ENCODE measurements around the gene RBM47. TPM values are rescaled to one million over a fixed set of nuclear protein-coding genes. Genes with fewer than 3 reads are reported as not detected.

The RBM47 gene
- total and polyA plus RNA-seq, 9 of the 15 experiments (the other 6 are each of a cell fraction or from before 2014, with no cell fraction given), result 1.4 to 6.4 (median 3.3) TPM

DNA sequence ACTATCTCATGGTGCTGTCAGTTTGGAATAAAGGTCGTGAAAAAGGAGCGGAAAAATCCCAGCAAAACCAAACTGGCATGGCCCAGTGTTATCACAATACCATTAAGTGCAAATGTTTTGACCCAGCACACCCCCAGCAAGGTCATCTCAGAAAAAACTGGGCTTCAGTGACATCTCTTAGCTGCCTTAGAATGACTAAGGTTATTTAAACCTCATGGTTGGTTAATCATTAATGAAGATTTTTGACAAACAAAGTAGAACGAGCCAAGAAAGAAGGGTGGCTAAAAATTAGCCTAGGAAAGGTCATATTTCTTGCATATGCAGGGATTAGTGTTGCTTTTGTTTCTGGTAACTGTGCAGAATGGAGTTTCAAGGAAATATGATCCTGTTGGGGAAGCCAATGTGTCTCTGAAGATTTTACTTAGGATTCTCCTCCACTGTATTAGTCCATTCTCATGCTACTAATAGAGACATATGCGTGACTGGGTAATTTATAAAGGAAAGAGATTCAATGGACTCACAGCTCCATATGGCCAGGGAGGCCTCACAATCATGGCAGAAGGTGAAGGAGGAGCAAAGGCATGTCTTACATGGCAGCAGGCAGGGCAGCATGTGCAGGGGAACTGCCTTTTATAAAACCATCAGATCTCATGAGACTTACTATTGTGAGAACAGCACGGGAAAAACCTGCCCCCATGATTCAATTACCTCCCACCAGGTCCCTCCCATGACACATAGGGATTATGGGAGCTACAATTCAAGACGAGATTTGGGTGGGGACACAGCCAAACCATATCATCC, 211.0 kb downstream of the RBM47 start:
- no TSS peak for BruUV-seq (replicated peaks)

DNA sequence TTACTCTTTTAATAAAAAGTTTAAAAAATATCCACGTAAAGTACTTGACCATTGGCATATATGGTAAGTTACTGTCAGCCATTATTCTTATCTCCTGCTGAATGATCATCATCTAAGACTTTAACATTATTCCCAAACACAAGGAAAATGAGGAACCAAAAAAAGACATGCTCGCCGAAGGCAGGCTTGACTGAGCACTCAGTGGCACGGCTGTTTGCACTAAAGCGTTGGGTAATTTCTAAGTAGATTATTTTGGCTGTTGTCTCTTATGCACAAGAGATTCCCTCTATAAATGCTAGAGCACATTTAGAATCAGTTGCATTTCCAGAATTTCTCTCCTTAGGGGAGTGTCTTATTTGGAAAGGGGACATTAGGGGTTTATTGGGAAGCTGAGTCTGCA, 211.7 kb downstream of the RBM47 start:
- WGBS (ENCODE audit: insufficient coverage, low coverage, missing lambda C conversion rate), result 20% methylated on average over 5 of the region's 5 CpGs
- no peak overlapping the region for H3K4me3 ChIP-seq
- no peaks in the 10 kb centered on the region for H3K79me2 ChIP-seq (ENCODE audit: control insufficient read depth, insufficient read depth, low read length)
- no peak overlapping the region for H3K27ac ChIP-seq (ENCODE audit: extremely low read depth, low read depth, low read length)
- BruUV-seq (replicated peaks), result no TSS peak
- no peak overlapping the region for H2AFZ ChIP-seq (ENCODE audit: low read depth, low read length)
- no peak overlapping the region for H3K9ac ChIP-seq (ENCODE audit: insufficient read depth in 1 of 2, low read depth in 2 of 2, low read length in 2 of 2)
- in situ Hi-C loops (cut with MboI), result no loop called here
- FAIRE-seq (no peak), ATAC-seq (no peak), DNase-seq (ENCODE audit: extremely low read depth in 1 of 4, low spot score in 3 of 4) (no peak)
- peaks cover 4 to 15% of the 10 kb centered on the region in 2 experiments; a peak in 3 of 5 replicates for H3K27me3 ChIP-seq (ENCODE audit: control insufficient read depth in 2 of 2, insufficient read depth in 2 of 2, low read length in 2 of 2)
- H3K4me1 ChIP-seq (replicated peaks in 1 of 2; ENCODE audit: control insufficient read depth in 2 of 2, insufficient read depth in 2 of 2, low read length in 2 of 2), result no peaks in the 10 kb centered on the region
- H3K36me3 ChIP-seq (ENCODE audit: control insufficient read depth, insufficient read depth, low read length), result no peaks in the 10 kb centered on the region
- intact Hi-C loops (cut with micrococcal nuclease), result no loop called here
- ChIA-PET POLR2A (no interaction called here), CTCF (ENCODE audit: low intra/inter-chr PET ratio) (no interaction called here)
- H3K4me2 ChIP-seq (ENCODE audit: insufficient read depth, low read length), result no peak overlapping the region
- no peaks in the 10 kb centered on the region for H4K20me1 ChIP-seq (replicated peaks; ENCODE audit: control insufficient read depth, insufficient read depth, low read length)
- no peaks in the 10 kb centered on the region for H3K9me1 ChIP-seq (ENCODE audit: control insufficient read depth, insufficient read depth, low read length)
- H3K9me3 ChIP-seq (replicated peaks; ENCODE audit: control insufficient read depth, insufficient read depth, low read depth, low read length), result no peaks in the 10 kb centered on the region
- TF ChIP-seq, protein P1, sequence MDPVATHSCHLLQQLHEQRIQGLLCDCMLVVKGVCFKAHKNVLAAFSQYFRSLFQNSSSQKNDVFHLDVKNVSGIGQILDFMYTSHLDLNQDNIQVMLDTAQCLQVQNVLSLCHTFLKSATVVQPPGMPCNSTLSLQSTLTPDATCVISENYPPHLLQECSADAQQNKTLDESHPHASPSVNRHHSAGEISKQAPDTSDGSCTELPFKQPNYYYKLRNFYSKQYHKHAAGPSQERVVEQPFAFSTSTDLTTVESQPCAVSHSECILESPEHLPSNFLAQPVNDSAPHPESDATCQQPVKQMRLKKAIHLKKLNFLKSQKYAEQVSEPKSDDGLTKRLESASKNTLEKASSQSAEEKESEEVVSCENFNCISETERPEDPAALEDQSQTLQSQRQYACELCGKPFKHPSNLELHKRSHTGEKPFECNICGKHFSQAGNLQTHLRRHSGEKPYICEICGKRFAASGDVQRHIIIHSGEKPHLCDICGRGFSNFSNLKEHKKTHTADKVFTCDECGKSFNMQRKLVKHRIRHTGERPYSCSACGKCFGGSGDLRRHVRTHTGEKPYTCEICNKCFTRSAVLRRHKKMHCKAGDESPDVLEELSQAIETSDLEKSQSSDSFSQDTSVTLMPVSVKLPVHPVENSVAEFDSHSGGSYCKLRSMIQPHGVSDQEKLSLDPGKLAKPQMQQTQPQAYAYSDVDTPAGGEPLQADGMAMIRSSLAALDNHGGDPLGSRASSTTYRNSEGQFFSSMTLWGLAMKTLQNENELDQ (CRISPR knock-in tag; IDR thresholded peaks at IDR 0.05; ENCODE audit: borderline replicate concordance), result no peak
- TF ChIP-seq ZNF785 (CRISPR knock-in tag; IDR thresholded peaks at IDR 0.05) (no peak), MYBL2 (IDR thresholded peaks at IDR 0.05; ENCODE audit: low read depth) (no peak), MYBL2 (CRISPR knock-in tag; IDR thresholded peaks at IDR 0.05; ENCODE audit: borderline replicate concordance) (no peak)
- TF ChIP-seq, protein P2, sequence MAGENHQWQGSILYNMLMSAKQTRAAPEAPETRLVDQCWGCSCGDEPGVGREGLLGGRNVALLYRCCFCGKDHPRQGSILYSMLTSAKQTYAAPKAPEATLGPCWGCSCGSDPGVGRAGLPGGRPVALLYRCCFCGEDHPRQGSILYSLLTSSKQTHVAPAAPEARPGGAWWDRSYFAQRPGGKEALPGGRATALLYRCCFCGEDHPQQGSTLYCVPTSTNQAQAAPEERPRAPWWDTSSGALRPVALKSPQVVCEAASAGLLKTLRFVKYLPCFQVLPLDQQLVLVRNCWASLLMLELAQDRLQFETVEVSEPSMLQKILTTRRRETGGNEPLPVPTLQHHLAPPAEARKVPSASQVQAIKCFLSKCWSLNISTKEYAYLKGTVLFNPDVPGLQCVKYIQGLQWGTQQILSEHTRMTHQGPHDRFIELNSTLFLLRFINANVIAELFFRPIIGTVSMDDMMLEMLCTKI (IDR thresholded peaks at IDR 0.05; ENCODE audit: partially characterized antibody), result no peak
- TF ChIP-seq, protein P3, sequence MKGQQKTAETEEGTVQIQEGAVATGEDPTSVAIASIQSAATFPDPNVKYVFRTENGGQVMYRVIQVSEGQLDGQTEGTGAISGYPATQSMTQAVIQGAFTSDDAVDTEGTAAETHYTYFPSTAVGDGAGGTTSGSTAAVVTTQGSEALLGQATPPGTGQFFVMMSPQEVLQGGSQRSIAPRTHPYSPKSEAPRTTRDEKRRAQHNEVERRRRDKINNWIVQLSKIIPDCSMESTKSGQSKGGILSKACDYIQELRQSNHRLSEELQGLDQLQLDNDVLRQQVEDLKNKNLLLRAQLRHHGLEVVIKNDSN (CRISPR knock-in tag; IDR thresholded peaks at IDR 0.05), result no peak
- TF ChIP-seq, protein P4, sequence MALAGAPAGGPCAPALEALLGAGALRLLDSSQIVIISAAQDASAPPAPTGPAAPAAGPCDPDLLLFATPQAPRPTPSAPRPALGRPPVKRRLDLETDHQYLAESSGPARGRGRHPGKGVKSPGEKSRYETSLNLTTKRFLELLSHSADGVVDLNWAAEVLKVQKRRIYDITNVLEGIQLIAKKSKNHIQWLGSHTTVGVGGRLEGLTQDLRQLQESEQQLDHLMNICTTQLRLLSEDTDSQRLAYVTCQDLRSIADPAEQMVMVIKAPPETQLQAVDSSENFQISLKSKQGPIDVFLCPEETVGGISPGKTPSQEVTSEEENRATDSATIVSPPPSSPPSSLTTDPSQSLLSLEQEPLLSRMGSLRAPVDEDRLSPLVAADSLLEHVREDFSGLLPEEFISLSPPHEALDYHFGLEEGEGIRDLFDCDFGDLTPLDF (CRISPR knock-in tag; IDR thresholded peaks at IDR 0.05), result no peak

More for the DNA sequence above, 211.0 kb downstream of the RBM47 start:
- no peak for FAIRE-seq
- Histone ChIP-seq H3K9me1 (ENCODE audit: control insufficient read depth, insufficient read depth, low read length) (no peaks in the 10 kb centered on the region), H3K9ac (ENCODE audit: insufficient read depth in 1 of 2, low read depth in 2 of 2, low read length in 2 of 2) (no peak overlapping the region), H3K4me1 (replicated peaks in 1 of 2; ENCODE audit: control insufficient read depth in 2 of 2, insufficient read depth in 2 of 2, low read length in 2 of 2) (no peaks in the 10 kb centered on the region), H3K9me3 (replicated peaks; ENCODE audit: control insufficient read depth, insufficient read depth, low read depth, low read length) (no peaks in the 10 kb centered on the region), H3K27me3 (ENCODE audit: control insufficient read depth in 2 of 2, insufficient read depth in 2 of 2, low read length in 2 of 2) (peaks cover 4 to 15% of the 10 kb centered on the region in 2 experiments; a peak in 3 of 5 replicates), H2AFZ (ENCODE audit: low read depth, low read length) (no peak overlapping the region), H4K20me1 (replicated peaks; ENCODE audit: control insufficient read depth, insufficient read depth, low read length) (no peaks in the 10 kb centered on the region), H3K27ac (ENCODE audit: extremely low read depth, low read depth, low read length) (no peak overlapping the region), H3K4me3 (no peak overlapping the region), H3K36me3 (ENCODE audit: control insufficient read depth, insufficient read depth, low read length) (no peaks in the 10 kb centered on the region), H3K79me2 (ENCODE audit: control insufficient read depth, insufficient read depth, low read length) (no peaks in the 10 kb centered on the region), H3K4me2 (ENCODE audit: insufficient read depth, low read length) (no peak overlapping the region)
- no peak for ATAC-seq
- intact Hi-C loops (cut with micrococcal nuclease), result no loop called here
- in situ Hi-C loops (cut with MboI), result no loop called here
- DNase-seq (ENCODE audit: extremely low read depth in 1 of 4, low spot score in 3 of 4), result no peak
- CTCF ChIA-PET (ENCODE audit: low intra/inter-chr PET ratio), result no interaction called here
- 9% methylated on average over 6 of the region's 6 CpGs for WGBS (ENCODE audit: insufficient coverage, low coverage, missing lambda C conversion rate)
- TF ChIP-seq FUS (optimal IDR thresholded peaks at IDR 0.05; ENCODE audit: low read depth, low read length), result no peak
- TF ChIP-seq ZNF431 (CRISPR knock-in tag; IDR thresholded peaks at IDR 0.05), result peak; percentile 90
- TF ChIP-seq C11orf30 (IDR thresholded peaks at IDR 0.05; ENCODE audit: low read depth), result no peak
- no peak for TF ChIP-seq ZNF384 (IDR thresholded peaks at IDR 0.05; ENCODE audit: low read depth, low read length)
- POLR2A ChIA-PET, result no interaction called here
